TTC549 (cell line): ENCODE measurements around the gene MAGI1.
"Not testable (repeated sequence)": the region's sequence is repeated elsewhere in the genome, so short reads cannot be mapped to it uniquely, and the experiment has no call there.

Experiments used
- FAIRE-seq: peaks from 2 replicates; lab custom pipeline; 2012; peaks lifted over from hg19 to GRCh38; lab: Jason Lieb, UNC

The MAGI1 gene

DNA sequence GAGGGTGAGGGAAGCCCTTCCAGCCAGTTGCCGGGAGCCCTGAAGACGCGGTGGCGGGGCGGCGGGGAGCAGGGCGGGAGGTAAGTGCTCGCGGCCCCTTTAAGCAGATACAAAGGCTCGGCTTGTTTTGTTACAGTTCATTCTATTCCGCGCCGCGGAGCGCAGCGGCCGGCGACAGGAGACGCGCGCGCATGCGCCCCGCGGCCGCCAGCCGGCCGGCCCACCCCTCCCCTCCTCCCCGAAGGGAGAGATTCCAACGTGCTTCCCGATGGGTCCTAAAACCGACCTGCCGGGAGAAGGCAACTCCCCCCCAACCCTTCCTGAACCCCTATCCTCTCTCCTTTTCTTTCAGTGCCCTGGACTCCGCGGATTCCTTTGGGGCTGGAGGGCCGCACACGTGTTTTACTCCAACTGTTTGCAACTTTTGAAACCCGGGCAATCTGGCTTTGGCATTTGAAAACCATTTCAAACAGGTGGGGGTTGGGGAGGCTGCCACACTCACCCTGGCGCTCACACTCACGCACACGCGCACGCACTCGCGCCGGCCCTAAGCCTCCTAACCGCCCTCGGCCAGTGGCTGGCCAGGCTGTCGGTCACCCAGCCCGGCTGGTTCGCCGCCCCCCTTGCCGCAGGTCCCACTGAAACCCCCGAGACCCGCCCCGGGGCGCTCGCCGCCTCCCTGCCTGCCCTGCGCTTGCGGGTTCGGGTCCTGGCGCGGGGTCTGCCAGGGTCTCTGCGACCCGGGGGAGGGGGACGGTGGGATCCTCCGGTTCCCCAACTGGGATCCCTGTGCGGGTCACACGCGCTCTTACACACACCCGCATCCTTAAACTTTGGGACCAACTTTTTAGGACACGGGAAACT lies at the start of gene MAGI1:
TSS of gene MAGI1 (minus strand) at position 193 of the 864 bp plus-strand sequence. CDS start 610 bp downstream, outside the sequence.
- no peak for FAIRE-seq

DNA sequence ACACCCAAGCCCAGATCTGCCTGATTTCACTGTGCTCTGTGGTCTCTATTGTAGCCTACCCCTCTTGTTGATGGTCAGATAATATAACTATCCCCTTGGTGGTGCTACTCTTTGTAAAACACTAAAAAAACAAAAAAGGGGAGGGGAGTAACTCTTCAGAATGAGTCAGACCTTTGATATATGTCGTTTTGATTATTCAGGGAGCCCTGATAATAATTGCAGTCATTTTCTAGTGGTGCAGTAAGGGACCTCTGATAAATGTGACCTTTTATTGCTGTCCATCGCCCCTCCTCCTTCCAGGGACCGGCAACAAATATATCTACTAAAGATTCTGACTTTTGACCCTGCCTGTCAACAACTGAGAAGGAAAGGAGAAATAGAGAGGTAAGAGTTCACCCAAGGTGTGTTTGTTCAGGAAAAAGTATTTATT lies 45.1 kb upstream of the MAGI1 start:
- FAIRE-seq, result no peak

DNA sequence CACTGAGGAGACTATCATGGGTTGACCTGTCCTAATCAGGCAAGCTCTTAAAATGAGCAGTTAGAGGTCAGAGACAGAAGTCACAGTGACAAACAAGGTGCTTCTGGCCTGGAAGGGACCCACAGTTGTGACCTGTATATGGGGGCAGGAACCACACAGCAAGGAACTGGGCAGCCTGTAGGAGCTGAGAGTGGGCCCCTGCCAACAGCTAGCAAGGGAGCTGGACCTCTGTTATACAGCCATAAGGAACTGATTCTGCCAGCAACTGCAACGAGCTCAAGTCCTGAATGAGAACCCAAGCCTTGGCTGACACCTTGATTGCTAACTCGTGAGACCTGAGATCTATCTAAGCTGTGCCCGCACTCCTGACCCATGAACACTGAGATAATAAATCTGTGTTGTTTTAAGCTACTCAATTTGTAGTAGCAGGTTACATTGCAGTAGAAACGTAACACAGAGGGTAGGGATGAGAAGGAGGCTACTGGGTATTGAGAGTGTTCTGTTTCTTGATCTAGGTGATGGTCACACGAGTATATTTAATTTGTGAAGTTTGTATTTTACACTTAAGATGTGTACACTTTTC lies 44.5 kb upstream of the MAGI1 start:
- no peak for FAIRE-seq

DNA sequence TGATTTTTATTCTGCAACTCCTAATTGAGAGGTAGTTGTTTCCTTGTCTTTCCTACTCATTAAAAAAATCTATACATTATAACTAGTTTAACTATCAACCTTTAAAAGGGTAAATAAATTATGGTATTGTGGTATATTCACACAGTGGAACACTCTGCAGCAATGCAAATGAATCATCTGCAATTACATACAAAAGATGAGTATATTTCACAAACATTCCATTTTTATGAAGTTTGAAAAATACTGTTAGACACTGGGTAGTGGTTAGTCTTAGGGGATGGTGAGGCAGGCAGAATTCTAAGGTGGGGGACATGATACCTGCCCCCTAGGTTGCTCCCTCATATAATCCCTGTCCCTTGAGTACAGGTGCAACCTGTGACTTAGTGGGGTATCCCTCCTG lies 44.0 kb upstream of the MAGI1 start:
- FAIRE-seq, result no peak

DNA sequence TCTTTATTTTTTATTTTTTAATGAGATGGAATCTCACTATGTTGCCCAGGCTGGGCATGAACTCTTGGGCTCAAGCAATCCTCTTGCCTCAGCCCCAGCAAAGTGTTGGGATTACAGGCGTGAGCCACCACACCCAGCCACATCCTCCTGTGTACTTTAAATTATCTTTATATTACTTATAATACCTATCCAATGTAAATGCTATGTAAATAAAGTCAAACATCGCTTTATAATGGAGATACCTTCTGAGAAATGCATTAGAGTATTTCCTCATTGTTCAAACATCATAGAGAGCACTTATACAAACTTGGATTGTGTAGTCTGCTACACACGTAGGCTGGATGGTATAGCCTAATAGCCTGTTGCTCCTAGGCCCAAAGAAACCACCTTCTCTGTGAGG lies 41.4 kb upstream of the MAGI1 start:
- no peak for FAIRE-seq

DNA sequence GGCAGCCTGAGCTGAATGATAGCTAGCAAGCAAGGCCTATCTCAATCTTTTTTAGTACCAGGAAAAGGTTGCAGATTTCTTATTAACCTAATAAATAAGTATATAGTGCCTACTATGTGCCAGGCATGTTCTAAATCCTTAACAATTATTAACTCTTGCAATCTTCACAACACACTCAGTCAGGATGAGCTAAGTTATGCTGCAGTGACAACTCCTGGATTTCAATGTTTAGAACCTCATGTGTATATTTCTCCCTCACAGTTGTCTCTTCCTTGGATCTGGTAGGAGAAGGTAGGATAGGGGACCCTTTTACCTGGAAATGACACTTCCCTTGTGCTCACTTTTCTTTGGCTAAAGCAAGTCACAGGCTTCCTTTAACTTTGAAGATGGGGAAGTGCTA lies 39.3 kb upstream of the MAGI1 start:
- FAIRE-seq, result no peak

DNA sequence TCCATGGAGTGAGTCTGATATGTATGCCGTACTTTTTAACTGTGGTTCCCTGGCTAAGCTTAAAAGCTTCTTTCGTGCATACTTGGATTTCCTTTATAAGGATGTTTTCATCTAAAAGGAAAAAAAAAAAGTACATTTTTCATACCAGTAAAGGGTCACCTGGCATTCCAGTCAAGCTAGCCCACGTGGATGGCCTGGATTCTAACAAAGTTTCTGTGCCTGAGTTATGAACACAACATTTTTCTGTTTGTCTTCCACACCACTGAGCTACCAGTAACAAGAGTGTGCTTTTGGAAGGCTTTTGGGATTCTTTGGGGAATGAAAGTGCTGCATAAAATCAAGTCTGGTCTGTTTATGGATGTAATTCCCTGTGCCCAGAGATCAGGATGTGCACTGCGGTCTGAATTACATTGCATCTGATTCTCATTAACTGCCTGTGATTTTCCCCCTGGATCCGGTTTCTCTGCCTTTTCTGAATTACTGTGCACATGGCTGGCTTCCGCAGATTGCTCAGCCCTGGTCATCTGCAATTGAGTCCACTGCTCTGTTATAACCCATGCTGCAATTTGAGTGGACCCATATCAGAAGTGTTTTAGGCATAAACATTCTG lies 38.2 kb upstream of the MAGI1 start:
- no peak for FAIRE-seq

DNA sequence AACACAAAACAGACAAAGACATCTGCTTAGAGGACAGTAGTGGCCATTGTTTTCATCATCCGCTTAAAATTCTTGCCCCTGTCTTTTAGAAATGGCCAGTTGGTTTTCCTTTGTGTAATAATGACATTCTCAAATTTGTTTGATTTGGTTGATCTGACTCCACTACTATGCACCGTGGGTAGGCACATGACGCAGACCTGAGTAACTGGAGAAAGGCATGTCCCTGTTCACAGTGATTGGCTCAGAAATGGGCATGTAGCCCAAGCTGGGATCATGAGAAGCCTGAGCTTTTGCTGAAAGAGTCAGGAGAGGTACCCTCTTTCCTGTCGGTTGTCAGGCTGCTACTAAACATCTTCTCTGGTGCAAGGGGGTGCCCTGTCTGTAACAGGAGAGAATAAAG lies 36.6 kb upstream of the MAGI1 start:
- no peak for FAIRE-seq

DNA sequence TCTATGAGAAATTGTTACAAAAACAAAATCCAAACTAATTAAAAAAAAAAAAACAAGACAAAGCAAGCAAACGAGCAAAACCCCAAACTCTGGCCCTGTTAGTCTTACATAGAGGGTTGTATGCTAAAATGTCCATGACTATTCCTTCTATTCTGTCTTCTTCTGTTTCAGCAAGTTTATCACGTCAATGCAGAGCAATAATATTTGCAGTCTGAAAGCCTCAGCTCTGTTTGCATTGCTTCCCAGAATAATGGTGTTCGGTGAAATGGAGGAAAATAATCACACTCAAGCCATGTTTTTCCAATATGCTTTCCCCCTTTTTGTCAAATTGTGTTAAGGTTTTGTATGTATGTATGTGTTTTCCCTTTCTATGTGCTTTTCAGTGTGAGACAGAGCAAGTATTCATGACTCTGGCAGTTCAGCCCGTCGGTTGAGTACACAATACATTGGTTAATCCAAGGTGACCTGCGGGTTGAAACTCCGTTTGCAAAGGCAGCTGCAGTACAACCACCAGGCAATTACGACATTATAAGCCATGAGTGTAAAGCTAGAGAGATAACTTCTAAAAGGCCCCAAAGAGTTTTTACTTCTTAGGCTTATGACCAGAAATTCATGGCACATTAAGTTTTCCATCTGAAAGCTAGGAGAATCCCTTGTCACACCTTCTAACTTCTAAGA lies 34.9 kb upstream of the MAGI1 start:
- FAIRE-seq, result no peak

DNA sequence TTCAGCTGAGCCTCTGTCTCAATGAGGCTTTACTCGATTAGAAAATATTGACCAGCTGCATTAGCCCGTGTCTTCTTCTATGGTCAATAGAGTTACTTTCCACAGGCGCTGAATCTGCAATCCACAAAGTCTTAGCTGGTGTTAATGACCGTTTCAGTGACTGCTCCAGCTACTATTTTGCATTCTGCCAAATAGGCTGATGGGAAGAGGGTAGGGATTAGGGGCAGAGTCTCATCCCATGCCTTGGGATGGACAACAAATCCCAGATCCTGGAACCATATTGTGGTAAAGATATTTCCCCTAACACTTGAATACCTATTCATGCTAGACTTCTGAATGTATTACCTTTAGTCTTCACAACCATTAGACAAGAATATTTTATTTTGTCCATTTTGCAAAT lies 29.5 kb upstream of the MAGI1 start:
- no peak for FAIRE-seq

DNA sequence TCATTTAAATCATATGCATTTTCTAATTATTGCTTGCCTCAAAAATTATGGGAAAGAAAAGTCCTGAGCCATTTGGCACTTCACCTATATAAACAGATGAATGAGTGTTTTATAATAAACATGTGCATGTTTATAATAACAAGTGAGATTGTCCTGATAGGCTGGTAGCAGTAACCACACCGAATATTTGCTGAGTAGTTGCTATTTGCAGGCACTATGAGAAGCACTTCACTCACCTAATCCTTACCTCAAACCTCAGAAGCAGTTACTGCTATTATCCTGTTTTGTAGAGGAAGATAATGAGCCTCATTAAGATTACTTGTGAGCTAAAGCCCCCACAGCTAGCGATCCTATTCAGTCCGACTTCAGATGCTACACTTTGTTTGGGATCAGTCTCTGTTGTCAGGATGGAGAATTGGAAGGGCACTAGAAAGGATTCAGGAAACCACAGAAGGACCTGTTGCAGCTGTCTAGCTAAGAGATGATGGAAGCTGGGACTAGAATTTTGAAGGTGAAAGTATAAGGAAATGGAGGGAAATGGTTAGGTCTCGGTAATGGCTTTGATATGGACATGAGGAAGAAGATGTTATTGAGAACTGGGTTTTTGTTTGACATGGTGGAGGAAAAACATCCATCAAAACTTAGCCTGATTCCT lies 28.4 kb upstream of the MAGI1 start:
- FAIRE-seq, result no peak

DNA sequence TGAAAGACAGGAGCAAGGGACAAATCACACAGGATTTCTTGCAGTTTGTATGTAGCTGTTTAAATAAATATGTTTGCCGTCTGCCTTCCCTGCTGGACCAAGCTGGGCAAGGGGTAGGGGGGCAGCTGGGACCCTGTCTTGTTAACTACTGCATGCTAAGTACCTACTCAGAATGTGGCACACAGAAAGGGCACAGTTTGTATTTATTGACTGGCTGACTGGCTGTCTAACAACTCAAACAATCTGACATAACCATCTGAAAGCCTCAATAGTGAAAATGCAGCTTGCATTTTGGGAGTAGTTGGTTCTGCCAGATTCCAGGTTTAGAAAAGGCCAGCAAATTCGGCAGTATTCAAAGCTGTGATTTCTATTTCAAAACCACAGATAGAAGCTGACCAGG lies 16.6 kb upstream of the MAGI1 start:
- no peak for FAIRE-seq

DNA sequence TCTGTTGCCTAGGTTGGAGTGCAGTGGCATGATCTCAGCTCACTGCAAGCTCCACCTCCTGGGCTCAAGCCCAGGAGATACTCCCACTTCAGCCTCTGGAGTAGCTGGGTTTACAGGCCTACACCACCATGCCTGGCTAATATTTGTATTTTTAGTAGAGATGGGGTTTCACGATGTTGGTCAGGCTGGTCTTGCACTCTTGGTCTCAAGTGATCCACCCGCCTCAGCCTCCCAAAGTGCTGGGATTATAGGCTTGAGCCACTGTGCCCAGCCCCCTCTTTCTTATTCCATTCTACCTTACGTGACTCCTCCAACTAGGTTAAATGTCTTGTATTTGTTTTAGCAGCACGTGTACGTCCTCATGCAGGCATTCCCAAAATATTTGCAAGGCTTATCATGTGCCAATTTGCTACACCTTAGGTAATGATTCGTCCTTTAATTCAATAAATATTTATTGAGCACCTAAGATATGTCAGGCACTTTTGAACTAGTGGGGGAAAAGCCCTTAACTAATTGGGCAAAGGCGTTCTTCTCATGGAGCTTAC lies 14.9 kb upstream of the MAGI1 start:
- no peak for FAIRE-seq

DNA sequence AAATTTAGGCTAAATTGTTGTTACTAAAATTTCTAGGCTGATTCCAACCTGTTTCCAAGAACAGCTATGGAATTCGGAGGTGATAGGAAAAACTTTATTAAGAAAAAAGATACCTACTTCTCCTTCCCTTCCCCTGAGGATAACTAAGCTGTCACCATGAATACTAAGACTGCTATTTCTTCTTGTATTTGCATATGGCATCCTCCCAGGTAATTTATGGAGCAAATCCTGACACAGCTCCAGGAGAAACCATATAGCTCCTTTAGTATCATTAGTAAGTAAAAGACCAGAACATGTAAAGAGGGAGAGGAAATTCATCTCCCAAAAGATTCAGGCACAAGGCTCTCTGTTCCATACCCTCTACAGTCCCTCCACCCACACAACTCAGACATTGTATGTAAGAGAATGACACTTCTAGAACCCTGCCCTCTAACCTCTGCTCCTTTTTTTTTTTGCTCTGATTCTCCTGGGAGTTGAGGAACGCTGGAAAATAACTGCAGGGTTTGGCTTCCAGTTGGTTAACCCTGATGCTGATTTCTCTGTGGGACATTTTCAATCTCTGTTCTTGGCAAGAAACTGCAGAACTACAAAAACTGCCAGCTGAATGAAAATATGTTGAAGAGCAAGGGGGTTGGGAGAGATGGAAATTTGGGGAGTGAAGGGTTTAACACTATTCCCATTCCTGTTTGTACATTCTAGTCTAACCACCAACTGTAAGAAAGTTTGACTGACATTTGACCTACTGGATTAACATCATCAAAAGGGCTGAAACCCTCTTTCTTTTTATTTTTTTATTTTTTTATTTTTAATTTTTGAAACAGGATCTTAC lies 14.2 kb upstream of the MAGI1 start:
- no peak for FAIRE-seq

DNA sequence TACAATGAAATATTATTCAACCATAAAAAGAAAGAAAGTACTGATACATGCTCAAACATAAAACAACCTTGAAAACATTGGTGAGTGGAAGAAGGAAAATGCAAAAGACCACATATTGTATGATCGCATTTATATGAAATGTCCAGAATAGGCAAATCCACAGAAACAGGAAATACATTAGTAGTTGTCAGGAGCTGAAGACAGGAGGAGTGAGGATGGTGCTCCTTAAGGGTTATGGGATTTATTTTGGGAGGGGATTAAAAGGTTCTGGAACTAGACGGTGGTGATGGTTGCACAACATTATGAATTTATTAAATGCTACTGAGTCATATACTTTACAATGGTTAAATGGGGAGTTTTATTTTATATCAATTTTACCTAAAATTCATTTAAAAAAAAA lies 12.1 kb upstream of the MAGI1 start:
- FAIRE-seq, result no peak

DNA sequence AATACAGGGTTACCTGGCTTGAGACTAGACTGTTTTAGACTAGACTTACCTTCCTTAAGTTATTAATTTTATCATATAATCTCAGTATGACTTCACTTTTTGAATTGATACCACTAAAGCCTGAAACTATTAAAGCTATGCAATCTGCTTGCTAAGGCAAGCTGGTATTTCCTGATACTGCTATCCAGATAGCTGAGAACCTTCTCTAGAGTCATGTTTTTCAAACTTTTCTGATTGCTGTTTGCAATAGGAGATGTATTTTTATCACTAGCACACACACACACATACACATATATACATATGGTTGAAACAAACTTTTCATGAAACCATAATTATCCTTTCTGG lies 9.3 kb upstream of the MAGI1 start:
- no peak for FAIRE-seq

DNA sequence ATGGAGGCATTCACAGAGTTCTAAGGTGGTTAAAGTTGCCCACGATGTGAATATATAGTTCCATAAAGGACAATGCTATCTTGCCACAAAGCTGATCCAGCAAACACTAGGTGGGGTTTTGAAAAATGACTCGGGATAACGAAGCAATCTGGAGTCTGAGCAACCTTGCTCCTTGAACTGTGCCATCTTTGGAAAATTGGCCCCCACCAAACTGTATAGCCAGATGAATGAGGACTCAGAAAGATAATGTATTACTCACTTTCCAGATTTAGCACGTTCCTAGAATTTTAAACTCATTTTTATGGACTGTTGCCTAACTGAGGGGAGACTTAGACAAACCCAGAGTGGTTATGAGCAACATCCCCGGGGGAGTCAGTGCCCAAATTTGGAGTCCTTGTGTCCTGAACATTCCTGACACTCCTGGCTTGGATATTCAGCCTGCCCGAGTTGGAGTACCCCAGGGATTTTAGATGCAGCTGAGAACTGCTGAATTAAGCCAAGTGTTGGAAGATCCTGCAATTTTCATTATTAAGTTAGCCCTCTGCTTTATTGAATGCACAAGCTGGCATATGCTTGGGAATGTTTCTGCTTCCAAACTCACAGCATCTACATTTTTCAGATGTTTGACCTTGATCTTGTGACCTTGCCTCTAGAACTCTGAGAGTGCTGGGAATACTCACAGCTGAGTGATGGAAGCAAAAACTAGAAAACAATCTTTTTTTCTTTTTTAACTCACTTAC lies 8.8 kb upstream of the MAGI1 start:
- no peak for FAIRE-seq

DNA sequence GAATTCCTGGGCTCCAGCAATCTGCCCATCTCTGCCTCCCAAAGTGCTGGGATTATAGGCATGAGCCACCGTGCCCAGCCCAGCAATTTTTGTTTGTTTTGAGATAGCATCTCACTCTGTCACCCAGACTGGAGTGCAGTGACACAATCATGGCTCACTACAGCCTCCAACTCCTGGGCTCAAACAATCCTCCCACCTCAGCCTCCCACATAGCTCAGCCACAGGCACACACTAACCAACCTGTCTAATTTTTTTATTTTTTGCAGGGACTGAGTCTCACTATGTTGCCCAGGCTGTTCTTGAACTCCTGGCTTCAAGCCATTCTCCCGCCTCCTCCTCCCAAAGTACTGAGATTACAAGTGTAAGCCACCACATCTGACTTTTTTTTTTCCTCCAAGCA lies 7.6 kb upstream of the MAGI1 start:
- FAIRE-seq, result not testable (repeated sequence)

DNA sequence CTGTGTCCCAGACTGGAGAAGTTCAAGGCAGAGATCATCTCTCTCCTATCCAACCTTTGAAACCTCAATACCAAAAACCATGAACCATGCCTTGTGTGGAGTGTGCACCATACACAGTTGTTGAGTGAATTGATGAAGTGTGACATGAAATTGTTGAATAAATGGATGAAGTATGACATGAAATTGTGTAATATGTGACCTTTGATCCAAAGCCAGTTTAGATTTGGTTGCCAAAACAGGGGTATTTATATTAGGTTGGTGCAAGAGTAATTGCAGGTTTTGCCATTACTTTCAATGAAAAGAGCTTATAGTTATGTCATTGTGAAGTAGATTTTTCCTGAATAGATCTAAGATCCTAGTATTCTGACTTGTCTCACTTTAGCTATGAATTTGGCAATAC lies 3.1 kb upstream of the MAGI1 start:
- FAIRE-seq, result no peak

DNA sequence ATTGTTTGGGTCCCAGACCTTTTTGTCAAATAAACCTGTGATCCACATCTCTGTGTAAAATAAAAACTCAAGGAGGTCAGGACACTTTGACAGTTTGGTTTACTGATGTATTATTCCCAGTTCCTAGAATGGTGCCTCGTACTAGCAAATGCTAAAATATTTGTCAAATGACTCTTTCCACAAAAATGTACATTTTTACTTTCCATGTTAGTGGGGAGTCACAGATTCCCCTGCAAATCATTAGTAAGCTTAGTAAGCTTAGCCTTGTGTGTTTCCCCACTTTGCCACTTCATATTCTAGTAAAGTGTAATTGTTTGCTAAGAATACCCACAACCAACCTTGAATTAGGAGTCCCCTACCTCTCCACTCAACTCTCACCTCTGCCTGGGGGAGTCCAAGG lies 2.4 kb upstream of the MAGI1 start:
- FAIRE-seq, result no peak

DNA sequence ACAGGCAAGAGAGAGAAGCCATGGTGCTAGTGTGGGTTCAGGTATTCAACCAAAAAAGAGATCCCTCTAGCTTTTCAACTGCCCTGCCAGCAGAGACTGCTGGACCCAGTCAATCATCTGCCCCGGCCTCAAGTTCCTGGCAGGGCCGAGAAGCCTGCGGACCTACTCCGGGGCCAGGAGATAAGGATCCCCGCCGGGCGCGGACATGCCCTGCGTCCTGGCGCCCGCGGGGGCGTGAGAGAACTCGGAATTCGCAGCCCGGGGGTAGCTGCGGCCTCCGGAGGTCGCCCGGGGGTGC lies 821 bp upstream of the MAGI1 start:
- FAIRE-seq, result no peak
